Lower leg skin (tissue), 4 donors: Measurements from ENCODE around the gene CDC40. TPM values are rescaled to one million over a fixed set of nuclear protein-coding genes. Genes with fewer than 3 reads are reported as not detected.

Experiments
- DNase-seq, 2 donors: peaks; one replicate each; pipeline ENCODE4 v3.0.0-alpha.2; 2019; ENCODE audit warnings: low spot score in 2 of 2
- H3K4me3 ChIP-seq: fragments of 200-600 bp; sonication (generic); 2 replicates; pipeline ENCODE4 v1.5.1; 2017; ENCODE audit warnings: mild to moderate bottlenecking, low read depth; ENCODE audit not compliant: poor library complexity, severe bottlenecking
- CTCF ChIP-seq, 3 donors: fragments of 450-650 bp; IDR thresholded peaks; one replicate each; pipeline ENCODE4 v1.5.1; 2016; ENCODE audit warnings: antibody characterized with exemption in 3 of 3, mild to moderate bottlenecking in 3 of 3, moderate library complexity in 2 of 3
- POLR2A ChIP-seq, 2 donors: fragments of 450-650 bp; IDR thresholded peaks; one replicate each; pipeline ENCODE4 v1.6.1; 2016 to 2017; ENCODE audit warnings: antibody characterized with exemption in 2 of 2, mild to moderate bottlenecking in 1 of 2, moderate library complexity in 1 of 2
- WGBS, 2 donors: methylation state at CpG; one replicate each; pipeline ENCODE4 v1.1.5; 2018; 5-methylcytosine and 5-hydroxymethylcytosine counted together
- intact Hi-C: fragments of 100-400 bp; cut with DNase I; formaldehyde crosslinking; loops from one replicate; pipeline ENCODE4 v1.15.0; 2023; ENCODE audit warnings: low total_unique reads
- total RNA-seq, 4 donors: library from RNA; depleted of rRNA; stranded (reverse); fragments of >200 nt; gene quantifications; one replicate each; pipeline ENCODE4 v1.1.0, GENCODE V29; 2016

CDC40 gene
- total RNA-seq, 4 donors from 2014 or later: 11.5 to 19.2 (median 15.4) TPM

GRCh38 chr6:110246900-110247546 is 66.8 kb downstream of the CDC40 start:
- intact Hi-C loops: no loop called here
- no peak for TF ChIP-seq CTCF (IDR thresholded peaks at IDR 0.05)
- no peak for TF ChIP-seq POLR2A (IDR thresholded peaks at IDR 0.05)
- no peak overlapping the region for H3K4me3 ChIP-seq
- WGBS, 2 donors: 96 to 97% methylated on average over 3 of the region's 3 CpGs
- no peak for DNase-seq

- DNase-seq: no peak
- intact Hi-C loops: no loop called here
- H3K4me3 ChIP-seq: no peak overlapping the region
- TF ChIP-seq CTCF (IDR thresholded peaks at IDR 0.05) (no peak), POLR2A (IDR thresholded peaks at IDR 0.05) (no peak)
- 85 to 89% methylated on average over 4 of the region's 4 CpGs for WGBS, 2 donors
Observed at GRCh38 chr6:110250058-110250457, 69.8 kb downstream of the CDC40 start.

- intact Hi-C loops: no loop called here
- TF ChIP-seq POLR2A (IDR thresholded peaks at IDR 0.05) (no peak), CTCF (IDR thresholded peaks at IDR 0.05) (no peak)
- no peak overlapping the region for H3K4me3 ChIP-seq
- DNase-seq: no peak
- 79 to 86% methylated on average over 5 of the region's 5 CpGs for WGBS, 2 donors
Observed at GRCh38 chr6:110250838-110251237, 70.6 kb downstream of the CDC40 start.

- TF ChIP-seq POLR2A (IDR thresholded peaks at IDR 0.05) (no peak), CTCF (IDR thresholded peaks at IDR 0.05) (no peak)
- intact Hi-C loops: no loop called here
- no peak for DNase-seq
- 16 to 25% methylated on average over 5 of the region's 5 CpGs for WGBS, 2 donors
- no peak overlapping the region for H3K4me3 ChIP-seq
Observed at GRCh38 chr6:110255211-110255750, 75.1 kb downstream of the CDC40 start.

- DNase-seq: no peak
- TF ChIP-seq POLR2A (IDR thresholded peaks at IDR 0.05) (no peak), CTCF (IDR thresholded peaks at IDR 0.05) (no peak)
- 90% methylated on average over 2 of the region's 2 CpGs for WGBS, 2 donors
- intact Hi-C loops: no loop called here
- H3K4me3 ChIP-seq: no peak overlapping the region
Observed at GRCh38 chr6:110256366-110256765, 76.1 kb downstream of the CDC40 start.

GRCh38 chr6:110265273-110265672 is 85.0 kb downstream of the CDC40 start:
- intact Hi-C loops: no loop called here
- no peak for DNase-seq
- WGBS, 2 donors: 91 to 92% methylated on average over 3 of the region's 3 CpGs
- TF ChIP-seq POLR2A (IDR thresholded peaks at IDR 0.05): no peak
- no peak for TF ChIP-seq CTCF (IDR thresholded peaks at IDR 0.05)
- H3K4me3 ChIP-seq: no peak overlapping the region
